ENCODE results near the gene XPO4. TPM values are rescaled to one million over a fixed set of nuclear protein-coding genes. Genes with fewer than 3 reads are reported as not detected.

The XPO4 gene
- total and polyA plus RNA-seq, 2 donors (not counting 3 experiments of a cell fraction or from before 2014, with no cell fraction given), result 6.0 to 22.5 TPM

- H3K9ac ChIP-seq (replicated peaks; ENCODE audit: extremely low read depth, insufficient read depth, low read length), result no peak overlapping the region
- H3K4me3 ChIP-seq (replicated peaks in 1 of 3; ENCODE audit: insufficient read depth in 1 of 3, low read depth in 1 of 3, low read length in 3 of 3), result no peak overlapping the region
- peaks cover 1 to 2% of the 10 kb centered on the region in 2 experiments for H3K36me3 ChIP-seq (ENCODE audit: control insufficient read depth in 2 of 2, extremely low read depth in 1 of 2, insufficient read depth in 2 of 2, low read length in 2 of 2)
- TF ChIP-seq JUN (IDR thresholded peaks at IDR 0.05; ENCODE audit: borderline replicate concordance, insufficient read depth, insufficient read length, low read depth) (no peak), POLR2A (IDR thresholded peaks at IDR 0.05; ENCODE audit: low read depth, low read length) (no peak), MAX (IDR thresholded peaks at IDR 0.05; ENCODE audit: insufficient read depth, insufficient read length) (no peak), EZH2 (IDR thresholded peaks at IDR 0.05; ENCODE audit: borderline replicate concordance, low read depth, low read length, severe bottlenecking) (no peak), POLR2AphosphoS5 (IDR thresholded peaks at IDR 0.05; ENCODE audit: insufficient read depth, low read depth, low read length) (no peak), FOS (IDR thresholded peaks at IDR 0.05; ENCODE audit: borderline replicate concordance, insufficient read depth, low read length) (no peak), CTCF (IDR thresholded peaks at IDR 0.05; ENCODE audit: extremely low read depth in 1 of 2, insufficient read depth in 1 of 2, low read depth in 1 of 2, low read length in 2 of 2) (no peak), MYC (IDR thresholded peaks at IDR 0.05; ENCODE audit: low read depth, low read length) (no peak), GATA2 (IDR thresholded peaks at IDR 0.05; ENCODE audit: insufficient read depth, insufficient read length, low read depth, low read length) (no peak)
- no peak overlapping the region for H2AFZ ChIP-seq (ENCODE audit: low read depth, low read length)
- FAIRE-seq, result no peak
- no peak overlapping the region for H3K27ac ChIP-seq (ENCODE audit: insufficient read depth, low read depth, low read length)
- intact Hi-C loops (cut with micrococcal nuclease) (no loop called here), dilution Hi-C loops (cut with MboI; ENCODE audit: extremely low pct_ligation_motif_present, low sequenced_read_pairs) (no loop called here)
- H4K20me1 ChIP-seq (replicated peaks; ENCODE audit: control insufficient read depth, extremely low read depth, insufficient read depth, low read length), result no peaks in the 10 kb centered on the region
- ChIA-PET POLR2A (no interaction called here), CTCF (interaction anchor here (1.1 to 1.3 kb wide), 3 partner anchors 9 to 68 kb away, joined by 3 read pairs; no protein-coding TSS in a partner anchor)
- DNase-seq (ENCODE audit: low read depth, low spot score), result no peak
- H3K79me2 ChIP-seq (ENCODE audit: control insufficient read depth, insufficient read depth, low read length), result peaks cover 2% of the 10 kb centered on the region
- no peaks in the 10 kb centered on the region for H3K27me3 ChIP-seq (ENCODE audit: control insufficient read depth in 2 of 2, insufficient read depth in 2 of 2, low read length in 2 of 2)
- no peak overlapping the region for H3K4me2 ChIP-seq (ENCODE audit: insufficient read depth, low read length)
- no peaks in the 10 kb centered on the region for H3K4me1 ChIP-seq (ENCODE audit: control insufficient read depth, extremely low read depth, insufficient read depth, low read length)
- BruUV-seq (replicated peaks), result no TSS peak
- H3K9me1 ChIP-seq (replicated peaks; ENCODE audit: control insufficient read depth, extremely low read depth, insufficient read depth, low read length), result no peaks in the 10 kb centered on the region
- no peaks in the 10 kb centered on the region for H3K9me3 ChIP-seq (replicated peaks; ENCODE audit: control insufficient read depth, insufficient read depth, low read length)
Measured at GRCh38 chr13:20856650-20857049, 45.9 kb downstream of the XPO4 start.

All from endothelial cell of umbilical vein (primary cell).